H9 (cell line): ENCODE results near the gene ZNF184. TPM values are rescaled to one million over a fixed set of nuclear protein-coding genes. Genes with fewer than 3 reads are reported as not detected.

Source experiments
- DNase-seq: peaks from one replicate; pipeline ENCODE4 v3.0.0-alpha.2; 2017
- H2AFZ ChIP-seq: one replicate; pipeline ENCODE4 v1.6.1; 2013; ENCODE audit warnings: mild to moderate bottlenecking, low read length, control low read depth, moderate library complexity
- H2AK5ac ChIP-seq: 2 replicates; pipeline ENCODE4 v1.6.1; 2013; ENCODE audit warnings: low read length, control low read depth, mixed read lengths; ENCODE audit not compliant: insufficient read length
- H2BK120ac ChIP-seq: one replicate; pipeline ENCODE4 v1.6.1; 2013; ENCODE audit warnings: low read depth, mild to moderate bottlenecking, low read length, control low read depth, inconsistent platforms; ENCODE audit not compliant: poor library complexity, severe bottlenecking
- H2BK12ac ChIP-seq: 2 replicates; pipeline ENCODE4 v1.6.1; 2013; ENCODE audit warnings: low read length, control low read depth, mixed read lengths, low read depth; ENCODE audit not compliant: insufficient read length
- H2BK15ac ChIP-seq: 2 replicates; pipeline ENCODE4 v1.6.1; 2013; ENCODE audit warnings: low read depth, low read length, control low read depth
- H2BK20ac ChIP-seq: one replicate; pipeline ENCODE4 v1.6.1; 2013; ENCODE audit warnings: low read depth, mild to moderate bottlenecking, low read length, control low read depth, inconsistent platforms; ENCODE audit not compliant: poor library complexity, severe bottlenecking
- H2BK5ac ChIP-seq: 2 replicates; pipeline ENCODE4 v1.6.1; 2013; ENCODE audit warnings: low read length, control low read depth, mixed read lengths; ENCODE audit not compliant: insufficient read length
- H3K14ac ChIP-seq: 2 replicates; pipeline ENCODE4 v1.6.1; 2013; ENCODE audit warnings: low read length, control low read depth; ENCODE audit not compliant: insufficient read depth
- H3K18ac ChIP-seq: 2 replicates; pipeline ENCODE4 v1.6.1; 2013; ENCODE audit warnings: low read depth, mild to moderate bottlenecking, mixed read lengths, low read length, control low read depth; ENCODE audit not compliant: insufficient read length
- H3K23ac ChIP-seq: 2 replicates; pipeline ENCODE4 v1.6.1; 2013; ENCODE audit warnings: low read length, control low read depth, mixed read lengths, low read depth; ENCODE audit not compliant: insufficient read length
- H3K23me2 ChIP-seq: 2 replicates; pipeline ENCODE4 v1.6.1; 2013; ENCODE audit warnings: low read depth, mild to moderate bottlenecking, mixed read lengths, low read length, control low read depth; ENCODE audit not compliant: insufficient read length, poor library complexity, severe bottlenecking
- H3K27ac ChIP-seq: 2 replicates; pipeline ENCODE4 v1.5.1; 2013; ENCODE audit warnings: low read length, control low read depth, mixed read lengths, low read depth; ENCODE audit not compliant: insufficient read length
- H3K27me3 ChIP-seq: 2 replicates; pipeline ENCODE4 v1.6.1; 2013; ENCODE audit warnings: low read length, control low read depth, inconsistent platforms; ENCODE audit not compliant: insufficient read depth
- H3K4ac ChIP-seq: 2 replicates; pipeline ENCODE4 v1.6.1; 2013; ENCODE audit warnings: low read depth, mild to moderate bottlenecking, control low read depth, inconsistent platforms, low read length, moderate library complexity
- H3K4me1 ChIP-seq: 2 replicates; pipeline ENCODE4 v1.6.1; 2013; ENCODE audit warnings: low read length, control low read depth, inconsistent platforms; ENCODE audit not compliant: insufficient read depth
- H3K4me2 ChIP-seq: 2 replicates; pipeline ENCODE4 v1.6.1; 2013; ENCODE audit warnings: low read length, control low read depth, mixed read lengths; ENCODE audit not compliant: insufficient read length, insufficient read depth
- H3K56ac ChIP-seq: 2 replicates; pipeline ENCODE4 v1.6.1; 2013; ENCODE audit warnings: low read depth, mild to moderate bottlenecking, mixed read lengths, low read length, control low read depth; ENCODE audit not compliant: insufficient read length
- H3K79me1 ChIP-seq: 2 replicates; pipeline ENCODE4 v1.6.1; 2013; ENCODE audit warnings: low read depth, mild to moderate bottlenecking, moderate library complexity, low read length, control low read depth, inconsistent platforms; ENCODE audit not compliant: insufficient read depth, poor library complexity, severe bottlenecking
- H3K79me2 ChIP-seq: 2 replicates; pipeline ENCODE4 v1.6.1; 2013; ENCODE audit warnings: low read length, control low read depth, inconsistent platforms; ENCODE audit not compliant: insufficient read depth
- H3K9ac ChIP-seq: 2 replicates; pipeline ENCODE4 v1.6.1; 2013; ENCODE audit warnings: low read length, control low read depth, mixed read lengths; ENCODE audit not compliant: insufficient read length; ENCODE audit errors: extremely low read depth
- H3K9me3 ChIP-seq: one replicate; pipeline ENCODE4 v1.6.1; 2013; ENCODE audit warnings: low read depth, low read length, inconsistent platforms; ENCODE audit not compliant: control insufficient read depth
- H3T11ph ChIP-seq: one replicate; pipeline ENCODE4 v1.6.1; 2013; ENCODE audit warnings: mild to moderate bottlenecking, low read length, control low read depth, inconsistent platforms
- H4K20me1 ChIP-seq: one replicate; pipeline ENCODE4 v1.6.1; 2013; ENCODE audit not compliant: control insufficient read depth, insufficient read length, insufficient read depth
- H4K5ac ChIP-seq: 2 replicates; pipeline ENCODE4 v1.6.1; 2013; ENCODE audit warnings: low read depth, mild to moderate bottlenecking, mixed read lengths, low read length, control low read depth; ENCODE audit not compliant: insufficient read length
- H4K8ac ChIP-seq: replicated peaks from 2 replicates; pipeline ENCODE4 v1.6.1; 2013; ENCODE audit warnings: low read length, control low read depth, mixed read lengths, low read depth; ENCODE audit not compliant: insufficient read length
- H4K91ac ChIP-seq: 2 replicates; pipeline ENCODE4 v1.6.1; 2013; ENCODE audit warnings: low read depth, mild to moderate bottlenecking, moderate library complexity, mixed read lengths, low read length, control low read depth; ENCODE audit not compliant: insufficient read length
- H3K27ac Mint-ChIP-seq, 3 experiments: 2 replicates in 2 of 3; 3 replicates in 1 of 3; pipeline ENCODE4 v1.8.0; 2020 to 2021; ENCODE audit warnings: mixed read lengths in 3 of 3, mild to moderate bottlenecking in 1 of 3, moderate library complexity in 1 of 3
- H3K27me3 Mint-ChIP-seq: 2 replicates; pipeline ENCODE4 v1.8.0; 2021; ENCODE audit warnings: low read depth, mild to moderate bottlenecking, moderate library complexity, mixed read lengths
- H3K36me3 Mint-ChIP-seq, 3 experiments: 2 replicates in 2 of 3; 3 replicates in 1 of 3; pipeline ENCODE4 v1.8.0; 2020 to 2021; ENCODE audit warnings: low read depth in 3 of 3, mixed read lengths in 3 of 3; ENCODE audit not compliant: insufficient read depth in 1 of 3
- H3K4me1 Mint-ChIP-seq, 2 experiments: 2 replicates each; pipeline ENCODE4 v1.8.0; 2020; ENCODE audit warnings: mixed read lengths in 2 of 2
- H3K4me3 Mint-ChIP-seq, 2 experiments: 2 replicates in 1 of 2; 3 replicates in 1 of 2; pipeline ENCODE4 v1.8.0; 2020 to 2021; ENCODE audit warnings: mild to moderate bottlenecking in 2 of 2, mixed read lengths in 2 of 2, moderate library complexity in 1 of 2
- H3K9me3 Mint-ChIP-seq, 2 experiments: 2 replicates in 1 of 2; 3 replicates in 1 of 2; pipeline ENCODE4 v1.8.0; 2020; ENCODE audit warnings: mild to moderate bottlenecking in 2 of 2, mixed read lengths in 2 of 2, moderate library complexity in 1 of 2
- WGBS: extraction: QIAGEN DNeasy Blood & Tissue Kit; methylation state at CpG from one replicate; pipeline ENCODE4 v1.1.7; 2013; ENCODE audit warnings: missing lambda C conversion rate, low lambda C conversion rate, mixed read lengths; ENCODE audit not compliant: insufficient read length; ENCODE audit errors: extremely low coverage; 5-methylcytosine and 5-hydroxymethylcytosine counted together
- total RNA-seq: library from RNA; stranded (reverse); gene quantifications from 2 replicates; pipeline ENCODE4 v1.2.1, GENCODE V29; 2021
- TF ChIP-seq, protein P1 (sequence below): fragments of 200-600 bp; sonication (generic); conservative IDR thresholded peaks from 3 replicates; pipeline ENCODE4 v1.8.0; 2021; ENCODE audit warnings: antibody characterized with exemption, mild to moderate bottlenecking

ZNF184 gene
- total RNA-seq, 1 experiment from 2014 or later, result 6.3 TPM

DNA sequence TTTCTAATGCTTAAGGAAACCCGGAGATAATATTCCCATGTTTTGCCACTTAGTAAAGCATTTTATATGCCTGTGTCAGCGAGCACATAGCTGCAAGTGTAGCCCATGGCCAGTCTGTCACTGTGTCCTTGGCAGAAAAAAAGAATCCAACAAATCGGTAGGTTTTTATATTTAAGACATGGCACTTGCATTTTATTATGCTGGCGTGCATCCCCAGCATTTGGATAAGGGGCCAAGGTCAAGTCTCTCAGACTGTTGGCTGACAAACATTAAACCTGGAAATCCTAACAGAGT is 1.2 kb upstream of the ZNF184 start:
- Mint-ChIP-seq H3K27me3 (peaks cover 2% of the 10 kb centered on the region; the same call in 1 of the 2 replicates), H3K27ac (peak overlapping the region in 1 of 3 experiments; percentile 37; a peak in 1 of 7 replicates), H3K4me3 (peak overlapping the region; percentile 98 to 99), H3K4me1 (peaks cover 23 to 24% of the 10 kb centered on the region in 2 experiments), H3K9me3 (peaks cover 0 to 3% of the 10 kb centered on the region in 2 experiments; a peak in 2 of 5 replicates), H3K36me3 (peaks cover 0 to 9% (median 7%) of the 10 kb centered on the region in 3 experiments; a peak in 5 of 7 replicates)
- no peaks in the 10 kb centered on the region for H4K20me1 ChIP-seq
- H2BK20ac ChIP-seq, result no peak overlapping the region
- no peak overlapping the region for H2BK15ac ChIP-seq
- H3K18ac ChIP-seq, result no peak overlapping the region
- no peaks in the 10 kb centered on the region; the same call in 1 of the 2 replicates for H3K27me3 ChIP-seq
- no peak overlapping the region for H2AK5ac ChIP-seq
- no peak overlapping the region for H3K27ac ChIP-seq
- H2BK5ac ChIP-seq, result no peak overlapping the region
- no peak overlapping the region for H3K23ac ChIP-seq
- TF ChIP-seq, protein P1, sequence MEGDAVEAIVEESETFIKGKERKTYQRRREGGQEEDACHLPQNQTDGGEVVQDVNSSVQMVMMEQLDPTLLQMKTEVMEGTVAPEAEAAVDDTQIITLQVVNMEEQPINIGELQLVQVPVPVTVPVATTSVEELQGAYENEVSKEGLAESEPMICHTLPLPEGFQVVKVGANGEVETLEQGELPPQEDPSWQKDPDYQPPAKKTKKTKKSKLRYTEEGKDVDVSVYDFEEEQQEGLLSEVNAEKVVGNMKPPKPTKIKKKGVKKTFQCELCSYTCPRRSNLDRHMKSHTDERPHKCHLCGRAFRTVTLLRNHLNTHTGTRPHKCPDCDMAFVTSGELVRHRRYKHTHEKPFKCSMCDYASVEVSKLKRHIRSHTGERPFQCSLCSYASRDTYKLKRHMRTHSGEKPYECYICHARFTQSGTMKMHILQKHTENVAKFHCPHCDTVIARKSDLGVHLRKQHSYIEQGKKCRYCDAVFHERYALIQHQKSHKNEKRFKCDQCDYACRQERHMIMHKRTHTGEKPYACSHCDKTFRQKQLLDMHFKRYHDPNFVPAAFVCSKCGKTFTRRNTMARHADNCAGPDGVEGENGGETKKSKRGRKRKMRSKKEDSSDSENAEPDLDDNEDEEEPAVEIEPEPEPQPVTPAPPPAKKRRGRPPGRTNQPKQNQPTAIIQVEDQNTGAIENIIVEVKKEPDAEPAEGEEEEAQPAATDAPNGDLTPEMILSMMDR, result no peak
- no peak overlapping the region for H4K91ac ChIP-seq
- H3K4ac ChIP-seq, result no peak overlapping the region
- H3K14ac ChIP-seq, result no peak overlapping the region
- no peak overlapping the region for H2AFZ ChIP-seq
- no peak overlapping the region for H3T11ph ChIP-seq
- WGBS, result no CpG with 5 or more reads among the region's 4 CpGs
- H3K79me2 ChIP-seq, result no peaks in the 10 kb centered on the region
- no peak for DNase-seq
- H3K56ac ChIP-seq, result no peak overlapping the region
- no peaks in the 10 kb centered on the region for H3K79me1 ChIP-seq
- H4K8ac ChIP-seq, result no peak overlapping the region
- peaks cover 14% of the 10 kb centered on the region for H3K23me2 ChIP-seq
- no peak overlapping the region for H2BK12ac ChIP-seq
- no peak overlapping the region for H4K5ac ChIP-seq
- no peak overlapping the region for H2BK120ac ChIP-seq
- H3K4me2 ChIP-seq, result peak overlapping the region; percentile 32
- H3K4me1 ChIP-seq, result peaks cover 4% of the 10 kb centered on the region; the same call in 1 of the 2 replicates
- no peaks in the 10 kb centered on the region for H3K9me3 ChIP-seq
- H3K9ac ChIP-seq, result no peak overlapping the region
